CD14-positive monocyte (primary cell): ENCODE data around the gene HPGD. TPM values are rescaled to one million over a fixed set of nuclear protein-coding genes. Genes with fewer than 3 reads are reported as not detected.

Experiments used
- DNase-seq, 3 donors: peaks; one replicate each; pipeline ENCODE4 v3.0.0-alpha.2; 2011 to 2022
- H2AFZ ChIP-seq: 2 replicates; pipeline ENCODE4 v1.6.0; 2012; ENCODE audit warnings: mild to moderate bottlenecking, low read depth, low read length, inconsistent platforms; ENCODE audit not compliant: insufficient read depth, poor library complexity, severe bottlenecking
- H3K27ac ChIP-seq, 2 donors: 1 replicate in 1 of 2; 2 replicates in 1 of 2; pipeline ENCODE4 v1.5.1; 2012 to 2013; ENCODE audit warnings: low read length in 2 of 2, control low read depth in 1 of 2, inconsistent platforms in 1 of 2, low read depth in 1 of 2, mild to moderate bottlenecking in 1 of 2
- H3K27me3 ChIP-seq, 2 donors: one replicate each; pipeline versions ENCODE4 v1.6.0 to v1.6.1; 2011 to 2013; ENCODE audit warnings: low read length in 2 of 2; ENCODE audit not compliant: control insufficient read depth in 2 of 2, insufficient read depth in 2 of 2
- H3K36me3 ChIP-seq, 2 donors: replicated peaks in 1 of 2; 1 replicate in 1 of 2; 2 replicates in 1 of 2; pipeline versions ENCODE4 v1.5.1 to v1.6.1; 2012 to 2013; ENCODE audit warnings: low read length in 2 of 2, control low read depth in 1 of 2, inconsistent platforms in 1 of 2, mild to moderate bottlenecking in 1 of 2; ENCODE audit not compliant: insufficient read depth in 2 of 2, control insufficient read depth in 1 of 2
- H3K4me1 ChIP-seq, 2 donors: 1 replicate in 1 of 2; 2 replicates in 1 of 2; pipeline versions ENCODE4 v1.5.1 to v1.6.1; 2012 to 2013; ENCODE audit warnings: low read length in 2 of 2, control low read depth in 1 of 2, inconsistent platforms in 1 of 2, mild to moderate bottlenecking in 1 of 2, moderate library complexity in 1 of 2; ENCODE audit not compliant: insufficient read depth in 2 of 2, control insufficient read depth in 1 of 2
- H3K4me2 ChIP-seq: replicated peaks from 2 replicates; pipeline ENCODE3; 2012; ENCODE audit warnings: low read length, moderate library complexity, mild to moderate bottlenecking; ENCODE audit not compliant: poor library complexity, severe bottlenecking; ENCODE audit errors: extremely low read depth
- H3K4me3 ChIP-seq, 3 experiments: fragments of 200-600 bp in 1 of 3; sonication (generic) in 1 of 3; replicated peaks in 1 of 3; 1 replicate in 2 of 3; 2 replicates in 1 of 3; pipeline ENCODE4 v1.5.1; 2011 to 2013; ENCODE audit warnings: low read length in 3 of 3, mild to moderate bottlenecking in 3 of 3, control low read depth in 2 of 3, low read depth in 2 of 3, inconsistent platforms in 1 of 3, moderate library complexity in 1 of 3
- H3K79me2 ChIP-seq: 2 replicates; pipeline ENCODE4 v1.6.0; 2012; ENCODE audit warnings: mild to moderate bottlenecking, control low read depth, inconsistent platforms, low read length, moderate library complexity; ENCODE audit not compliant: insufficient read depth
- H3K9ac ChIP-seq: 2 replicates; pipeline ENCODE4 v1.6.0; 2017; ENCODE audit warnings: low read length, mild to moderate bottlenecking; ENCODE audit not compliant: insufficient read depth, poor library complexity, severe bottlenecking
- H3K9me3 ChIP-seq, 2 donors: replicated peaks in 1 of 2; 1 replicate in 1 of 2; 2 replicates in 1 of 2; pipeline versions ENCODE4 v1.5.1 to v1.6.1; 2012 to 2013; ENCODE audit warnings: low read length in 2 of 2, control low read depth in 1 of 2; ENCODE audit not compliant: control insufficient read depth in 1 of 2, insufficient read depth in 1 of 2
- H4K20me1 ChIP-seq: 2 replicates; pipeline ENCODE4 v1.6.0; 2012; ENCODE audit warnings: mild to moderate bottlenecking, low read length, control low read depth, moderate library complexity; ENCODE audit not compliant: insufficient read depth
- H3K27ac Mint-ChIP-seq, 7 donors: one replicate each; pipeline ENCODE4 v1.8.0; 2020; ENCODE audit warnings: mild to moderate bottlenecking in 7 of 7, mixed read lengths in 7 of 7, moderate library complexity in 6 of 7, inconsistent platforms in 2 of 7
- H3K27me3 Mint-ChIP-seq, 3 donors: one replicate each; pipeline ENCODE4 v1.8.0; 2021 to 2022; ENCODE audit warnings: low read depth in 3 of 3, mild to moderate bottlenecking in 3 of 3, mixed read lengths in 3 of 3, moderate library complexity in 3 of 3, inconsistent platforms in 1 of 3
- H3K36me3 Mint-ChIP-seq, 2 donors: one replicate each; pipeline ENCODE4 v1.8.0; 2020; ENCODE audit warnings: mixed read lengths in 2 of 2, inconsistent platforms in 1 of 2, mild to moderate bottlenecking in 1 of 2
- H3K4me1 Mint-ChIP-seq: one replicate; pipeline ENCODE4 v1.8.0; 2020; ENCODE audit warnings: mild to moderate bottlenecking, mixed read lengths
- H3K4me3 Mint-ChIP-seq, 2 donors: one replicate each; pipeline ENCODE4 v1.8.0; 2020; ENCODE audit warnings: mild to moderate bottlenecking in 2 of 2, mixed read lengths in 2 of 2, moderate library complexity in 1 of 2
- H3K9me3 Mint-ChIP-seq, 7 donors: one replicate each; pipeline ENCODE4 v1.8.0; 2020 to 2022; ENCODE audit warnings: mixed read lengths in 7 of 7, mild to moderate bottlenecking in 6 of 7, moderate library complexity in 6 of 7, inconsistent platforms in 2 of 7
- WGBS: methylation state at CpG from one replicate; pipeline ENCODE4 v1.1.5; 2013; ENCODE audit warnings: missing lambda C conversion rate; ENCODE audit not compliant: insufficient coverage; 5-methylcytosine and 5-hydroxymethylcytosine counted together
- intact Hi-C, 2 donors: fragments of 100-400 bp; cut with micrococcal nuclease; formaldehyde crosslinking; loops; one replicate each; pipeline versions ENCODE4 v1.15.0 to v1.15.1; 2023
- polyA plus RNA-seq, 3 donors: library from polyadenylated mRNA; depleted of rRNA in 1 of 3; unstranded in 2 of 3; stranded (reverse) in 1 of 3; fragments of 300-500 nt in 2 of 3; fragments of >200 nt in 1 of 3; fragmentation: Illumina TruSeq in 2 of 3; gene quantifications; 1 replicate in 2 of 3; 2 replicates in 1 of 3; pipeline ENCODE4 v1.2.3, GENCODE V29; 2012 to 2021
- TF ChIP-seq, protein P1 (sequence below): fragments of 200-600 bp; IDR thresholded peaks from one replicate; pipeline ENCODE4 v1.8.0; 2022; ENCODE audit warnings: antibody characterized with exemption, mild to moderate bottlenecking

Gene HPGD
- polyA plus RNA-seq, 3 donors, result 0.17 to 2.3 (median 1.3) TPM

DNA sequence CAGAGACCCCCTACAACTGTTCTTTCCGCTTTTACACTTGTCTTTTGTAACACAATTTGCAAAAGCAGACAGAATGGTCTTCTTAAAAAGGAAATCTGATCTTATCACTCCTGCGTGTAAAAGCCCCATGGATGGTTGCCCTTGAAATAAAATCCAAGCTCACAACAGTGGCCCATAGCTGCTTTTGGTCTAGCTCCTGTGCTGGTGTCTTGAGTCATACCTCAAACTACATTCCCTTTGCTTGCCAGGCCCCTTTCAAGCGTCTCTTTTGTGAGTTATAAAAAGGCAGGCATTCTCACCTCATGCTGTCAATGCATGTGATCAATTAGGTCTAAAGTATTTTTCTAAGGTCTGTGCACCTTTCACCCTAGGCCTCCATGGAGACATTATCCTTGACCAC is 27.6 kb downstream of the HPGD start:
- intact Hi-C loops, result no loop called here

DNA sequence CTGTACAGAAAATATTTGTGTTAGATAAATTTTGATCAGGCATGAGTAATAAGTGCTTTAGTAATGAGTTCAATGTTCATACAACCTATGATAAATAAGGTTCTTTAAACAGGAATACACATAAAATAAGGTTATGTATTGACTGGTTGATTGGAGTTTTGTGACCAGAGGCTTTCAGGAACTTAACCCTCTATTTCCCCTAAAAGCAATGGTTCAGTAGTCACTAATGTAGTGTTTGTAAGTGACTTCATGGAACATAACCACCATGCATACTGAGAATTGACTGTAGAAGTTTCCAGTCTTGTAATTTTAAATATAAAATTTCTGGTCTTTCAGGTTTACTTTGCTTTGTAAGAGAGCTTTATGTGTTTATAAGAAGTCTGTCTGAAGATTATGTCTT is 28.1 kb downstream of the HPGD start:
- Histone ChIP-seq H3K36me3 (no peaks in the 10 kb centered on the region), H2AFZ (no peak overlapping the region), H3K27me3 (no peaks in the 10 kb centered on the region), H4K20me1 (no peaks in the 10 kb centered on the region), H3K79me2 (no peaks in the 10 kb centered on the region), H3K4me1 (no peaks in the 10 kb centered on the region), H3K4me3 (no peak overlapping the region), H3K9me3 (no peaks in the 10 kb centered on the region), H3K4me2 (no peak overlapping the region), H3K9ac (no peak overlapping the region), H3K27ac (no peak overlapping the region)
- no peak for DNase-seq
- Mint-ChIP-seq H3K4me3 (no peak overlapping the region), H3K27me3 (no peaks in the 10 kb centered on the region), H3K27ac (no peak overlapping the region), H3K4me1 (no peaks in the 10 kb centered on the region), H3K9me3 (no peaks in the 10 kb centered on the region), H3K36me3 (no peaks in the 10 kb centered on the region)
- TF ChIP-seq, protein P1, sequence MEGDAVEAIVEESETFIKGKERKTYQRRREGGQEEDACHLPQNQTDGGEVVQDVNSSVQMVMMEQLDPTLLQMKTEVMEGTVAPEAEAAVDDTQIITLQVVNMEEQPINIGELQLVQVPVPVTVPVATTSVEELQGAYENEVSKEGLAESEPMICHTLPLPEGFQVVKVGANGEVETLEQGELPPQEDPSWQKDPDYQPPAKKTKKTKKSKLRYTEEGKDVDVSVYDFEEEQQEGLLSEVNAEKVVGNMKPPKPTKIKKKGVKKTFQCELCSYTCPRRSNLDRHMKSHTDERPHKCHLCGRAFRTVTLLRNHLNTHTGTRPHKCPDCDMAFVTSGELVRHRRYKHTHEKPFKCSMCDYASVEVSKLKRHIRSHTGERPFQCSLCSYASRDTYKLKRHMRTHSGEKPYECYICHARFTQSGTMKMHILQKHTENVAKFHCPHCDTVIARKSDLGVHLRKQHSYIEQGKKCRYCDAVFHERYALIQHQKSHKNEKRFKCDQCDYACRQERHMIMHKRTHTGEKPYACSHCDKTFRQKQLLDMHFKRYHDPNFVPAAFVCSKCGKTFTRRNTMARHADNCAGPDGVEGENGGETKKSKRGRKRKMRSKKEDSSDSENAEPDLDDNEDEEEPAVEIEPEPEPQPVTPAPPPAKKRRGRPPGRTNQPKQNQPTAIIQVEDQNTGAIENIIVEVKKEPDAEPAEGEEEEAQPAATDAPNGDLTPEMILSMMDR, result no peak
- intact Hi-C loops, result no loop called here

More for the DNA sequence above, 27.6 kb downstream of the HPGD start:
- WGBS, result 69% methylated on average over 2 of the region's 3 CpGs
- Histone ChIP-seq H3K27me3 (no peaks in the 10 kb centered on the region), H3K4me1 (no peaks in the 10 kb centered on the region), H3K79me2 (no peaks in the 10 kb centered on the region), H4K20me1 (no peaks in the 10 kb centered on the region), H3K9me3 (no peaks in the 10 kb centered on the region), H3K4me3 (no peak overlapping the region), H2AFZ (no peak overlapping the region), H3K4me2 (no peak overlapping the region), H3K36me3 (no peaks in the 10 kb centered on the region), H3K9ac (no peak overlapping the region), H3K27ac (no peak overlapping the region)
- TF ChIP-seq, protein P1, result no peak
- DNase-seq, result no peak
- Mint-ChIP-seq H3K27me3 (no peaks in the 10 kb centered on the region), H3K4me1 (no peaks in the 10 kb centered on the region), H3K4me3 (no peak overlapping the region), H3K9me3 (no peaks in the 10 kb centered on the region), H3K27ac (no peak overlapping the region), H3K36me3 (no peaks in the 10 kb centered on the region)
